HG03025 (cell line): Measurements from ENCODE around the gene BCAS3.
"Not testable (repeated sequence)": the region's sequence is repeated elsewhere in the genome, so short reads cannot be mapped to it uniquely, and the experiment has no call there.

Source experiments
- ATAC-seq: cut with Tn5 transposase; IDR thresholded peaks from one replicate; pipeline ENCODE4 v1.9.1; 2021; ENCODE audit warnings: mild to moderate bottlenecking, moderate library complexity; ENCODE audit not compliant: unreplicated experiment, low FRiP score

The BCAS3 gene

GRCh38 chr17:61235001-61235826 is 557.6 kb downstream of the BCAS3 start:
- ATAC-seq, result no peak

DNA sequence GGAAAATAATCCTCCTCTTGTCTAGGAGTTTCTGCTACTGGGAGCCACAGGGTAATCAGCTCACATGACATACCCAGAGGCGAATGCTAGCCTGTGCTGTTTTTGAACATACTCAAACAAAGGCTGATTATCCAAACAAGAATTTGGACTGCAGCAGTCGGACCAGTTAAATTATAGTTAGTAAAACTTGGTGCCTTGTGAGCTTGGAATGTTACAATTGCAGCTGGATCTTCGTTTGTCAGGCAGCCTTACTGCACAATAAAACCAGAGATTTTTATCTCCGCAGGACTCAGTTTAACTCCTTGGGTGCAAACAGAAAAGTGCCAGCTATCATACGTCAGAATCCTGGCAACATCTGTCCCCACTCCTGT is 558.2 kb downstream of the BCAS3 start:
- no peak for ATAC-seq

DNA sequence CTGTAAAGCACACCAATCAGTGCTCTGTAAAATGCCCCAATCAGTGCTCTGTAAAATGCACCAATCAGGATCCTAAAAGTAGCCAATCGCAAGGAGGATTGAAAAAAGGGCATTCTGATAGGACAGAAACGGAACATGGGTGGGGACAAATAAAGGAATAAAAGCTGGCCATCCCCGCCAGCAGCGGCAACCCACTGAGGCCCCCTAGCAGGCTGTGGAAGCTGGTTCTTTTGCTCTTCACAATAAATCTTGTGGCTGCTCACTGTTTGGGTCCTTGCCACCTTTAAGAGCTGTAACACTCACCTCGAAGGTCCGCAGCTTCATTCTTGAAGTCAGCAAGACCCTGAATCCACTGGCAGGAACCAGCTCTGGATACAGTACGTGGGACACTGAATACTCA is 559.6 kb downstream of the BCAS3 start:
- ATAC-seq, result no peak

GRCh38 chr17:61238455-61238933 is 560.8 kb downstream of the BCAS3 start:
- ATAC-seq, result no peak

DNA sequence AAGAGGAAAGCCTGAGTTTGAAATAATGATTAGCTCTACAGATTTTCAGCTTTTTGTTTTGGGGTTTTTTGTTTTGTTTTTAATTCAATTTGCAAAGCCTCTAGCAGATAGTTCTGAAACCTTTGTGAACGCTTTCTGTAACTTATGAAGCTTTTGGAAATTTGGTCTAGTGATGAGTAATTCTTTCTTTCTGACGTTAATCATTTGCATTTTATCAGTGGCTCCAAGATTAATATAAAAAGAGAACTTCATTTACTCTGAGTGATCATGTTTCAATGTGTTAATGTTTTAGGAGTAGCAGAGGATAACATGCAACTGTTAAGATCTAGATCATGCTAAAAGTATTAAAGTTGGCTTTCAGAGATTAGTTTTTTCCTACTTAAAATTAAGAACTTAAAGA is 561.7 kb downstream of the BCAS3 start:
- no peak for ATAC-seq

- no peak for ATAC-seq
Measured at GRCh38 chr17:61239953-61240352, 562.3 kb downstream of the BCAS3 start.

GRCh38 chr17:61240851-61241468 is 563.3 kb downstream of the BCAS3 start:
- ATAC-seq, result no peak

DNA sequence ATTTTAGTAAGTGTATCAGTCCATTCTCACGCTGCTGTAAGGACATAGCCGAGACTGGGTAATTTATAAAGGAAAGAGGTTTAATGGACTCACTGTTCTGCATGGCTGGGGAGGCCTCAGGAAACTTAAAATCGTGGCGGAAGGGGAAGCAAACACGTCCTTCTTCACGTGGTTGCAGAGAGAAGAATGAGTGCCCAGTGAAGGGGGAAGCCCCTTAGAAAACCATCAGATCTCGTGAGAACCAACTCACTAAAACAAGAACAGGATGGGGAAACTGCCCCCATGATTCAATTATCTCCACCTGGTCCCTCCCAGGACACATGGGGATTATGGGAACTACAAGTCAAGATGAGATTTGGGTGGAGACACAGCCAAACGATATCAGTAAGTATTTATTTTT is 567.3 kb downstream of the BCAS3 start:
- not testable (repeated sequence) for ATAC-seq

- ATAC-seq, result no peak
Measured at GRCh38 chr17:61245706-61246135, 568.1 kb downstream of the BCAS3 start.

DNA sequence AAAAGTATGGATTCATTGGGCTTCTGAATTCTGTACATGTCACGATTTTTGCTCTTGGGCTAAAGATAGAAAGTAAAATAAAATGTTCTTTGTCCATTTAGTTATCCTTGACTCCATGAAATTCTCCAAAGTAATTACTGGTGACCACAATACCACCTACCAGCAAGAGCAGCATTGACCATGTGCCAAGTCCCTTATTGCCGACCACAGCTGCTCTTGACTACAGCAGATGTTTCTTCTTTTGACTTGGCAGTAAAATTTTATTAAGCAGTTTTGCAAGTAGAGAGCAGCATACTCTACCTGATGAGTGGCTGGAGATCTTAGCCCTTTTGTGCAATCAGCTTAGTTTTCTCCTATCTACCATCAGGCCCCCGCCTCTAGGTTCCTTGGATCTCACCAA is 569.8 kb downstream of the BCAS3 start:
- no peak for ATAC-seq

GRCh38 chr17:61248399-61248798 is 570.7 kb downstream of the BCAS3 start:
- no peak for ATAC-seq

GRCh38 chr17:61249649-61250299 is 572.1 kb downstream of the BCAS3 start:
- ATAC-seq, result no peak

- no peak for ATAC-seq
Measured at GRCh38 chr17:61250335-61250890, 572.8 kb downstream of the BCAS3 start.

DNA sequence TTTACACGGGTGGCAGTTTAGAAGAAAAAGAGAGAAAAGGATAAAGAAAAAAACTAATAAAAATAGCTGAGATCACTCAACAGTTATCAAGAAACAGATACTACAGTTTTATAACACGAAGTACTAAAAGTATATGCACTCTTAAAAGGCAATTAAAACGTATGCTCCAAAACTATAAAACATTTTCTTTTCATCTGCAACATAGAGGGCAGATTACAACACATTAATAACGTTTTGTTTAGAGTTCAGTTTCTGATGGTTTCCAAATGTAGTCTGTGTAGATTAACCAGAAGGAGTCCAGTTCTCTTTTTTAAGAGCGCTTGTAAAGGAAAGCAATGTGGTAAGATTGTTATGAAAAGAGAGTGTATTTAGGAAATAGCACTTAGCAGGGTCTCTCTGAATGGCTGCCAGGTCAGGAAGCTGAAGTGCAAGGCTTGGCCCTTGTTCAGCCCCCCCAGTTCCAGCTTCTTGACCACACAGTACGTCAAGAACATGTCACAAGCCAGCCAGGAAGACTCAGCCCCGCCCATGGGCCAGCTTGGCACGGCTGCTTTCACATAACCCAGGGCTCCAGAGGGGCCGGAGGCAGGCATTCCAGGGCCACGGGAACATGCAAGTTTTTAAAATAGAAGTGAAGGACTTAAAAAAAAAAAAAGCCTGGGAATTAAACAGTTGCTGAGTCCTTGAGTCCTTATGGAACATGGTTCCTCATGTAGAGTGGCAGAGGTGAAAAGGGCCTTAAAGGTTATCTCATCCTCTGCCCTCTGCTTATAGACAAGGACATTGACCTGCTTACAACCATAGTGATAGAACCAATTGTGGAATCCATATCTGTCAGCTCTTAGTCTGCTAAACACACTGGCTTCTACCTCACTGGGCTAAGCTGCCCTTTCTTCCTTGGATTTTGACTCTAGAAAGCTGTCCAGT is 574.6 kb downstream of the BCAS3 start:
- ATAC-seq, result no peak

GRCh38 chr17:61253362-61253761 is 575.7 kb downstream of the BCAS3 start:
- no peak for ATAC-seq

DNA sequence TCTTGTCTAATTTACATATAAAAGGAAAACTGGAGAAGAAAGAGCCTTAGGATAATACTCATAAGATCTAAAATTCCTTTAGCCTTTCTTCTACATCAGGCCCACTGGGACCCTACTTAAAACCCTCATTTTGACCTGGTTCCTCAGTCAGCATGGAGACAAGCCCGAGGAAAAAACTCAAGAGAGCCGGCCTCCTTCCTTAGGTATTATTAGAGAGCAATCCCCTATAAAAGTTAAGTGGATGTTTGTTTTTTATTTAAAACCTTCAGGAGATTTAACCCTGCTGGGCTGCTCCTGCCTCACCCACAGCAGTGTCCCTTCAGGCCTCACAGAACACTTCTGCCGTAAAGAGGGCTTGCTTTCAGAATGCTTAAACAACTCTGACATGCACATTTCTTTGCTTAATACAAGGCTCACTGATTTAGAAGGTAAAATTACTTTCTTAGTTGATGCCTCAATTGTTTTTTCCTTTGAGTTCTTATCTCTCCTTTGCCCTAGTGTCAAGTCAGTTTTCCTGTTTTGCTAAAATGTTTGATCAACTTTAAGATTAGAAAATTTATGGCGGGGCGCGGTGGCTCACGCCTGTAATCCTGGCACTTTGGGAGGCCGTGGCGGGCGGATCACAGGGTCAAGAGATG is 576.4 kb downstream of the BCAS3 start:
- ATAC-seq, result no peak

DNA sequence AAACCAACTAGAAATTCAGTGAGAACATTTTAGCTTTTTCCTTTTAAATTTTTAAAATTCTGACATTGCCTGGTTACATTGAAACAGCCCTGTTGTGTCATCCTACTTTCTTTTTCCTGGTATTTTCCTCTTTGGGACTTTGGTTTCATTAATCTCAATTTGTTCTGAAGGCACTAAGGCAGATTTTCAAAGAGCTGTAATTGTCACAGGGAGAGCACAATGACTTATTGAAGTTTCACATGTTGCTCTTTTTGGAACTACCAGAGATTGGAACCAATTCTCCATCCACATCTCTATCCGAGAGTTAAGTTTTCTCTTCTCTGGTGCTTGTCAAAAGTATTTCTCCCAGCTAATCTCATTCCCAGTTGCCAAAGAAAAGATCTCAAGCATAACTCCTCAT is 577.3 kb downstream of the BCAS3 start:
- ATAC-seq, result no peak

GRCh38 chr17:61255647-61256046 is 578.0 kb downstream of the BCAS3 start:
- no peak for ATAC-seq

DNA sequence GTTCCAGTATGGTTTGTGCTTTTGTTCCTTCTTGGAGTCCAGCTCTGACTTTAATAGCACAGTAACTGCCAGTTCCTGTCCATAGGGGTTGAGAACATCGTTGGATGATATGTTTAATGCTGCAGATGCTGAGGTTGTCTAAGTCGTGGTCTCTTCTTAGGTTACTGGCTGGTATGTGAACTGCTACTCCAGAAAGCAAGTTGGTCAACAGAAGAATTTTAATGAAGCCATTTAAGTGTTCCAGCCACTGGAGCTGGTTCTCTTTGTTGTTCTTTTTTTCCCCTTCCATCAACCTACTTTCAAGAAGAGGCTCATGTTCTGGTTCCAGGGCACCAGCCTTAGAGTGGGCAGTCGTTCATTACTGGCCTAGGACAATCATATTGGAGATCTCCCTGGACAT is 581.7 kb downstream of the BCAS3 start:
- no peak for ATAC-seq
